OCI-M1 (cell line): ENCODE results near the gene PPP1R27.

Experiments
- DNase-seq: peaks from one replicate; lab custom pipeline; 2025; lab: John Stamatoyannopoulos, UW

Gene PPP1R27

GRCh38 chr17:81860756-81861568 is 26.1 kb upstream of the PPP1R27 start:
- DNase-seq, result peak; percentile 100

DNA sequence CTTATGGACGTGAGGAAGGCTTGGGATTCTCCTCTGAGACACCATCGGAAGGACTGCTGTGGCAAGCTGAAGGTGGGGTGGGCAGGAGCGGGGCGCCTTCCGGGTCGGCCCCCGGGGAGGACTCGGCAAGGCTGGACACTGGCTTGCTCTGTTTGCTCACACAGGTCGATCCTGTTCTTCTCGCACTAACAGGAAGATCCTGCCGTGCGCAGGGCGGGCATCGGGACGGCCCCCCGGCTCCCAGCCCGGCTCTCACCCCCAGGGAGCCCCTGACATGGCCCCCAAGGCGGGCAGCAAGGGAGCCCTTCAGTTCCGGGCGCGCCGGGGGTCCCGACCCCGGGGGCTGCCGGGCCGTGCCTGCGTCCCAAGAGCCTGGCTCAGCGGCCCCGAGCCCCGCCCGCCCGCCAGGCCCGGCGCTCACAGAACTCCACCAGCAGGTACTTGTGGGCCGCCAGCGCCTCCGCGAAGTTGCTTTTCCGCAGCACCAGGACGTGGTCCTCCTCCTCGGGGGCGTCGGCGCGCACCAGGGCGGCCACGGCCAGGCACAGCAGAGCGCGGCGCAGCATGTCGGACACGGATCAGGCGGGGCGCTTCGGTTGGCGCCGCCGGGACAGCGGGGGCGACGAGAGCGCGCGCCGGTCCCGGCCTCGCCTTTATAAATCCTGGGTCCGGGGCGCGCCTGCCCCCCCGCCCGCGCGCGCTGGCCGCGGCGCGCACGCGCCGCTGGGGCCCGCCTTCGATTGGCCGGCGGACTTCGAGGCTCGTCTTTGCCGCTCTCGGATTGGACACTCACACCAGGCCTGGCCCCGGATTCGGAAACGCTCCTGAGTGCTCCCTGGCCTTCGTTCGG is 25.3 kb upstream of the PPP1R27 start, which contains the start of gene P4HB:
Gene P4HB (minus strand): TSS at position 630 of the 850 bp plus-strand sequence. CDS start 64 bp downstream, at position 566.
- no peak for DNase-seq

GRCh38 chr17:81858967-81859905 is 24.4 kb upstream of the PPP1R27 start:
- peak; percentile 71 for DNase-seq

DNA sequence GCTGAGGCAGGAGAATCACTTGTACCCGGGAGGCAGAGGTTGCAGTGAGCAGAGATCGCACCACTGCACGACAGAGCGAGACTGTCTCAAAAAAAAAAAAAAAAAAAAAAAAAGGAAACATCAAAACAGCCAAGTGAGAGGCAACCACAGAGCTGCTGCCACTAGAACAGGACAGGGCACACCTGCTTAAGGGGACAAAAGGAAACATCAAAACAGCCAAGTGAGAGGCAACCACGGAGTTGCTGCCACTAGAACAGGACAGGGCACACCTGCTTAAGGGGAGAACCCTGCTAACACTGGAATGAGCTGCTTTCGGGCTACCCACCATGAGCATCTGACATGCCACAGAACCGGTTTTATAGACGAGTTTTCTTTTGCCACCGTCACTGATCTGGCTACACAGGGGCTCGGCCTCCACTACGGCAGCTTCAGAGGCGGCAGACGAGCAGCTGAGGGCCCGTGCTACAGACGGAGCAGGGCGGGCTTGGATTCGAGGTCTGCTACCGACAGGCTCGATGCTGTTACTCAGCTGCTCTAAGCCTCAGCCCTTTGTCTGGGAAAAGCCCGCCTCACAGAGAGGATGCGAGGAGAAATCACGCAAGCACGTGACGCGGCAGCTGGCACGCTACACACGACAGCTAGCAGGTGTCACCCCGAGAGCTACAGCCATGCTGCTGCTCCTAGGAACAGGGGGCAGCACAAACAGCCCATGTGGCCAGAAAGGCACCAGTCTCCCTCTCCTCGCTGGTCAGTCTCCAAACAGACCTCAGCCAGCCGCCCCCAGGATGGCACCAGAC is 23.5 kb upstream of the PPP1R27 start:
- no peak for DNase-seq

DNA sequence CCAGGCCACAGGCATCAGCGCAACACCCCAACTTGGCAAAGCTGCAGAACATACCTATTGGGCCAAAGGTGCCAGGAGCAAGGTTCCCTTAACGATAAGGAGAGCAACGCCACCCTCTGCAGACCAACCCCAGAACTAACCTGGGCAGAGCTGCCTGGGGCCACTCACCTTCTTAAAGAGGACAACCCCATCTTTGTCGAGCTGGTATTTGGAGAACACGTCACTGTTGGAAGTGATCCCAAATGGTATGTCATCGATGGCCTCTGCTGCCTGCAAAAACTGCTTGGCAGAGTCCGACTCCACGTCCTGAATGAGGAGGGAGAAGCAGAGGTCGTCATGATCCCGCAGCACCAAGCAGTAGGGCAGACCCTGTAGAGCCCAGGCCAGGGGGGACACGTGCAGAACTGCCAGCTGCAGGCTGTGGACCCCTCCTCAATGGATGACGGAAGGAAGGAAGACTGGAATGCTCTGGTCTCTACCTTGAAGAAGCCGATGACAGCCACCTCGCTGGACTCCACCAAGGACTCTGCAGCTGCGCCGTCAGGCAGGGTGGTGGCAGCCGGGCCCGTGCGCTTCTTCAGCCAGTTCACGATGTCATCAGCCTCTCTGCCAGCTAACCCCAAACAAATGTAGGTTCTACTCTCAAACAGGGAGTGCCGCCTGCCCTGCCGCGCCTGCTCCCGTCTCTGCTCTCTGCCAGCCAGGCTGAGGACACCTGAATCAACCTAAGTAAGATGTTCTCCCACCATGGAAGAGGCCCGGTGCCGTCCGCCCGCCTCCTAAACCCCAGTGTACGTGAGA is 20.3 kb upstream of the PPP1R27 start:
- DNase-seq, result no peak

DNA sequence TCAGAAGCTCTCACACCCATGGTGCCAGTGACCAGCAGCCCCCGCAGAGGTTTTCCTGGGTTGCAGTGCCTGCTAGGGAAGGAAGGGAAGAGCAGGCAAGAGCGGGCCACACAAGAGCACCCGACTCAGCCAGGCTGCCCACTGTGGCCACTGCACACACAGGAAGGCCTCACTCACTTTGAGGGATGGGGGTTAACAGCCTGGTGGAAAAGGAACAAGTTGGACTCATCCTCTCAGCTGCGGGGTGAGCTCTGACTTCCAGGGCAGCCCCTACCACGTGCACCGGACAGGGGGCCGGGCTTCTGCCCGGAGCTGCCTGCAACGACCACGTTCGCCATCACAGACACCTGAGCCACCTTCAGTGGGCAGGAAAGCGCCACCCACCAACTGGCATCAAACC is 17.4 kb upstream of the PPP1R27 start:
- DNase-seq, result no peak

DNA sequence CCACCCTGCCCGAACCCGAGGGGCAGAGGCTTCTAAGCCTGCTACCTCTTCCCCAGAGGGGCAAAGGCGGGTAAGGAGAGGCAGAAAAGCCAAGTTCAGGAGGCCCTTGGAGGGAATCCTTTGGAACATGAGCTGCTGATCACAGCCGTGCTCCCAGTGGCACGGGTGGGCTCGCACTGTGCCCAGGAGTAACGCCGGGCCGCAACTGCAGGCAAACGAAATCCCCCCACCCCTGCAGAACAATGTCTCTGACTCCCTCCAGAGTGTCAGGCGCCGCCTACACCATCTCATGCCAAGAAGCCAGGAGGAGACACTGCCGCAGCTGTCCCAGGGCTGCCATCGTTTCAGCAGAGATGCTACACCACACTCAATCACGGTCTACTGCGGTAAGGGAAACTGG is 16.6 kb upstream of the PPP1R27 start:
- DNase-seq, result no peak

DNA sequence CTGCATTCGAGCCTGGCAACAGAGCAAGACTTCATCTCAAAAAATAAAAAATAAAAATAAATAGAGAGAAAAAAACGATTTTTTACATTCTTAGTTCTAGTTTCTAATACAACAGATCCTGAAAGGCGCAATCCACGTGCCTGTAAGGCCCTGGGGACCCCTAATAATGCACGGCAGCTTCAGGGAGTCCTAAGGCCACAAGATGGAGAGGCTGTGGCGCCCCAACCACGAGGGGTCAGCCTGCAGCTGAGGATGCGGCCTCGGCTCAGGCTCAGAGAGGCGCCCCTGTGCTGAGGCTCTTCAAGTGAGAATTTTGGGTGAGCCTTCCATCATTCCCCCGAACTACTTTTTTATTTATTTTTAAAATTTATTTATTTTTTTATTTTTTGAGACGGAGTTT is 14.6 kb upstream of the PPP1R27 start:
- no peak for DNase-seq

DNA sequence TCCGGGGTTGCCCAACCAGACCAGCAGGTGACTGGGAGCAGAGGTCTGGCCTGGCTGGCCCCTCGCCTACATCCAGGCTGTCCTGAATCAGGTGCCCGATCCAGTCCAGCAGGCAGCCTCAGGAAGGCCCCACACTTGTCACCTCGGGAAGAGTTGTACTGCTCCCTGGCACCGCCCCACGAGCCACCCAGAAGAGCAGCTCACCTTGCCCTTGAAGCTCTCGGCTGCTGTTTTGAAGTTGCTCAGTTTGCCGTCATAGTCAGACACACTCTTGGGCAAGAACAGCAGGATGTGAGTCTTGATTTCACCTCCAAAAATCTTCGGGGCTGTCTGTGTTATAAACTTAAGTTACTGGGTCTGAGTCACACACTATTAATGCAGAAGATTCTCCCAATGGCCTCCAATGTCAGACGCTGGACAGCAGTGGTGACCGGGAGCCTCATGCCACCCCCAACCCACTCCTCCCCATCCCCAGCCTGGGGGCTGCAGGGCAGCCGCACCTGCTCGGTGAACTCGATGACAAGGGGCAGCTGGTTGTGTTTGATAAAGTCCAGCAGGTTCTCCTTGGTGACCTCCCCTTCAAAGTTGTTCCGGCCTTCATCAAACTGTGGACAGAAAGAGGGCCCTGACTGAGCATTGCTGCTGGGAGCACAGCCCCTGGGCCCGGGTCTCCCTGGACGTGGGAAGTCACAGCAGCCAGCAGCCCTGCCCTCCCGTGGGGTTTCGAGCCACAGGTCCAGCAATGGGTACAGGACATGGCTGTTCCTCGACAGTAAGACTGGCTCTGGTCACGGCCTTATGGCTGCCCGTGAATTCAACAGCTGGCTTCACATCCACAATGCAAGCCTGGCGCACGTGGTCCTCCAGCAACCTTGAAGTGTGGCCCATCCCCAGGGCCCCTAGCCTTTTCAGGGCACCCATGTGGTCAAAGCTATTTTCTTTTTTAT is 12.2 kb upstream of the PPP1R27 start:
- no peak for DNase-seq

DNA sequence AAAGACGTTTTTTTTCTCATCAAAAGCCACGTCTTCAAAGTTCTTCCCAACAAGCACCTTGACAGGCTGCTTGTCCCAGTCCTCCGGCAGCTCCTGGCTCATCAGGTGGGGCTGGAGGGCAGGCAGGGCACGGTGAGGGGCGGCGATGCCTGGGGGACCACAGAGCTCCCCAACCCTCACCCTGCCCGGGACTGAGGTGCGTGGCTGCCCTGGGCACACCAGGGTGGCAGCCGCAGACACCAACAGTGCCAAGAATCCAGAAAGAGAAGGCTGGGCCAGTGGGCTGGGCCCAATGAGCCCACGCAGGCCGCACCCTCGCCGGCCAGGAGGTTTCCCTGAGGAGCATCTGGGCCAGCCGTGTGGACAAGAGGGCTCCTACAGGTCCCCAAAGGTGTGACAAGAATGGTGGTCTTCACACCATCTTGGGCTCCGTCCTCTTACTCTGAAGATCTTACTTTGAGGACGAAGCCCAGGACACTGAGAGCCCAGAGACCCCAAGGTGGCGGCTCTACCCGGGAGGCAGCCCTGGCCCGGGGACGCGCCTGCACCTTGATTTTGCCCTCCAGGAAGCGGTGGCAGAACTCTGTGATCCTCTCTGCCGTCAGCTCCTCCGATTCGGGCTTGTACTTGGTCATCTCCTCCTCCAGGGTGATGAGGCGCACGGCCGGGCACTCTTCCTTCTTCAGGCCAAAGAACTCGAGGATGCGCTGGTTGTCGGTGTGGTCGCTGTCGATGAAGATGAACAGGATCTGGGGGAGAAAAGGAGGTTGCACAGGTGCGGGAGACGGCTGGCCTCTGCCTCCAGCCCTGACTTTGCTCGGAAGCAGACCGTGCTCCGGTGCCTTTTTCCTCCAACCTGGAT is 11.3 kb upstream of the PPP1R27 start:
- DNase-seq, result no peak

DNA sequence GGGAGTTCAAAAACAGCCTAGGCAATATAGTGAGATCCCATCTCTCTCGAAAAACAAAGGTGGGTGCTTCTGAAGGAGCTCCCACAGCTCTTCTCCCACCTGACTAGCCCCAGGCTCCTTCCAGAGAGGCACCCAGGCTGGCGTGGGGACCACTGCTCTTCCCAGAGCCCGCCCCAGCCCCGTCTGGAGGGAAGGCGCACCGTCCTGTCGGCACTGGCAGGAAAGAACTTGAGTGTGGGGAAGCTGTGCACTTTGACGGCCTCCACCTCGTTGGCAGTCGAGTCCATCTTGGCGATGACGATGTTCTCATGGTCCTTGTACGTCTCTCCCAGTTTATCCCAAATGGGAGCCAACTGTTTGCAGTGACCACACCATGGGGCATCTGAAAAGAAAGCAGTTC is 10.5 kb upstream of the PPP1R27 start:
- DNase-seq, result no peak

- DNase-seq, result no peak
These were observed 10.0 kb upstream of the PPP1R27 start for GRCh38 chr17:81844887-81845286.

- DNase-seq, result no peak
These were observed 9.5 kb upstream of the PPP1R27 start for GRCh38 chr17:81844327-81844851.

- DNase-seq, result no peak
These were observed 9.0 kb upstream of the PPP1R27 start for GRCh38 chr17:81843713-81844326.

DNA sequence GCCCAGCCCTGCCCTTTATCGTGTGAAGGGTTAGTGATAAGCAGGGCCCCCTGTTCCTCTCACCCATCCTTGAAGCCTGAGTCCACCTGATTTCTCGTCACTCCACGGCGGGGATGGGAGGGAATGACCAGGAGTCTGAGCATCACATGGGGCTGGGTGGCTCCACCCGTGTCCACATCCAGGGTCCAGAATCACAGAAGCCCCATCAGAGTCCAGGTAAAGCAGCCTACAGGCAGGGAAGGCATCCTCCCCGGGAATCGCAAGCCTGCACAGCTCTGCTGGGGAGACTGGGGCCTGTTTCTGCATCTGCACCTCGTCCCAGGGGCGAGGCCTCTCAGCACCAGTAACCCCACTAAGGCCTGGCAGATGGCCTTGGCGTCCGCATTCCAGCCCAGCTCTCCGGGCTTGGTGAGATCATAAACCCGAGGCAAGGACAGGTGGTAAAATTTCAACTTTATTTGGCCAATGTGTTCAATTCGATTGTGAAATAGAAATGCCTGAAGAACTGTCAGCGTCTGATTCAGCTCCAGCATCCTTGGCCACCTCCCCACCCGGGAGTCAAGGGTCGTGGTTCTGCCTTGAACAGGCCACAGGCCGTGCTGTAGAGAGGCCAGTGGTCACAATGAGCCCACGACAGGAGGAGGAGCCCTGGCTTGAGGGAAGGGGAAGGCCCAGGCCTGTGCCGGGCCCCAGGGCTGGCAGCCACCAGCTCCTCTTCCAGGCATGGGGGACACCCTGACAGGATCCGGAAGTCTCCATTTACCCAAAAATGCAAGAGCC is 8.1 kb upstream of the PPP1R27 start:
- no peak for DNase-seq

DNA sequence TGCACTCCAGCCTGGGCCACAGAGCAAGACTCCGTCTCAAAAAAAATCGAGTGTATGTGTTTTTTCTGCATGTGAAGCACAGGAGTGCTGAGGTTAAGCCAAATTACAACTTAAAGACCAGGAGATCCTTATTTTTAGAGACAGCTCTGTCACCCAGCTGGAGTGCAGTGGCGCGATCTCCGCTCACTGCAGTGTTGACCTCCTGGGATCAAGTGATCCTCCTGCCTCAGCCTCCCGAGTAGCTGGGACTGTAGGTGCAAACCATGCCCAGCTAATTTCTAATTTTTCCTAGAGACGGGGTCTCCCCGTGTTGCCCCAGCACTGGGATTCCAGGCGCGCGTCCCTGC is 7.5 kb upstream of the PPP1R27 start:
- DNase-seq, result no peak

- DNase-seq, result no peak
These were observed 7.0 kb upstream of the PPP1R27 start for GRCh38 chr17:81841866-81842265.
